HG03378 (cell line): Measurements from ENCODE around the gene TIAM2.
"Not testable (repeated sequence)": the region's sequence is repeated elsewhere in the genome, so short reads cannot be mapped to it uniquely, and the experiment has no call there.

Experiments
- ATAC-seq: cut with Tn5 transposase; IDR thresholded peaks from one replicate; pipeline ENCODE4 v1.9.1; 2021; ENCODE audit warnings: mild to moderate bottlenecking, moderate library complexity; ENCODE audit not compliant: unreplicated experiment

TIAM2 gene

DNA sequence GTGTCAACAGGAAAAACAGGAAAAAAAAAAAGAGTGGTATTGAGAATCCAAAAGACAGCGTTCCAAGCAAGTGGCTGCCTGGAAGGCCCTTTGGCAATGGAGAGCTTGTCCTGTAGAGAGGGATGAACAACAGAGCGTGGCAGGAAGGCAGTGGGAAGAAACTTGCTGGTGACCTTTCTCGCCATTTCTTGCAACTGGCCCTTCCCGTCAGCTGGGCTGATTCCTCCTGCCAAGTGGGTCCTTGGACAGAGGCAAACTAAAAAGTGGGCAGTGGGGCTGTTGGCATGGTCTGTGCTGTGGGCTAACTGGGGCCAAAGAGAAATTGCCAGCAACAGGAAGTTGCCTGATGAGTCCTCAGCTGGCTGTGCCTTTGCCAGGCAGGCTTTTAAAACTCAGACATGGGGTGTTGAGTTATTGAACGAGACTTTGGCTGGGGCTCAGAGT, 224.8 kb downstream of the TIAM2 start:
- ATAC-seq: no peak

DNA sequence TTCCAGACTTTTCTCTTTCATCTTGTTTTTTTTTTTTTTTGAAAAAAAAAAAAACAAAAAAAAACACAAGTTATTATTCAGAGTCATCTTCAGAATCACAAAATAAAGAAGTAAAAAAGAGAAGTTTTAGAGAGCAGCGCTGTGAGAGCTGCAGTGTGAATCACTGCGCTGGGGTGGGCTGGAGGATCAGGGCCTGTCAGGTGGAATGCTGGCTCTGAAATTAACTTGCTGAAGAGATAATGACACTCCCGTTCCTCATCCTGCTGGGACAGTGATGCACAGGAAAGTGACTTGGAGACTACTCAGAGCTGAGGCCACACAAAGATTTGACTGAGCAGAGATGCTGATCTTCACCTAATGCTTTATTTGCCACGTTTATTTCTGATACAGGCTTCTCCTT, 226.0 kb downstream of the TIAM2 start:
- ATAC-seq: no peak

- no peak for ATAC-seq
These were observed 227.4 kb downstream of the TIAM2 start for GRCh38 chr6:155222506-155222905.

- peak; percentile 98 for ATAC-seq
These were observed 228.7 kb downstream of the TIAM2 start for GRCh38 chr6:155223646-155224451.

GRCh38 chr6:155224618-155225017, 229.5 kb downstream of the TIAM2 start:
- ATAC-seq: no peak

GRCh38 chr6:155227046-155227445, 231.9 kb downstream of the TIAM2 start:
- ATAC-seq: no peak

DNA sequence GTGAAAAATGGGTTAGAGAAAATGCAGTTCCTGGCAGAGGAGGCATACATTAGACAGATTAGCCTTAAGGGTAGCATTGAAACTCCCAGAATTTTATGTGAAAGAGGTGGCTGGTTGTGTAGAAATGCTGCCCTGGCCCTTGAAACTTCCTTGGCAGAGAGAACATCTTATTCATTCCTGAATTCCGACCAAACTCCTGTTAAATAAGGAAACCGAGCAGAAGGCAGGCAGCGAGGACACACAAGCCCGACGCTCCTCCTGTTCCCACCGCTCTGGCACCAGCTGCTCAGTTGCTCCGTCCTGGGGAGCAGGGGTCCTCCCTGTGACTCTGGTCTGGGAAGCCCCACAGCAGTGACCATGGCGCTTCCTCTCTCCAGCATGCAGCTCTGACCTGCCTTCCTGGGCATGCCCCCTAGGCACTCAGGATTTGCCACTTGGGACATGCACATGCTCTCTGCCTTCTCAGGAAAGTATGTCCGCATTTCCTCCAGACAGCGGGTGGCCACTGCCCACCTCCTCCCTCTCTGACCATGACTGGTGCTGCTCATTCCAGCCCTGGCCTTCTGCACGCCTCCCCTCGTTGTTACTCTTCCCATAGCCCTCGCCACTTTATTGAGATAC, 233.5 kb downstream of the TIAM2 start:
- ATAC-seq: no peak

- not testable (repeated sequence) for ATAC-seq
These were observed 235.9 kb downstream of the TIAM2 start for GRCh38 chr6:155230975-155231374.

DNA sequence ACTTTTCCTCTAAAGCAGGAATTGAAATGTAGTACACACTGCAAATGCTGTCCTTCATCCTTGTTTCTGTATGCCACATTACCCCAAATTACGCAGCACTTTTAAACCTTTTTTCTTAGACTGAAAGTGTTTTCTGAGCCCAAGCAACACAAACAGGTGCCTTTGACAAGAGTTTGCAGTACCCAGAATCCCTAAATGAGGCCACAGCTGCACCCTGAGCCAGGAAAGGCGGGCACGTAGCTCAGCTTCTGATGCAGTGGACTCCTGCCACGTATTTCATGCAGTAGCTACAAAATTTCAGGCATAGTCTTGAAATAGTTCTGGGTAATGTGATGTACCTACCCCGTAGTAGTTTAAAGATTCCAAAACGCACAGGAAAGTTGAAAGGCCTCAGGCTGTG, 237.7 kb downstream of the TIAM2 start:
- no peak for ATAC-seq

DNA sequence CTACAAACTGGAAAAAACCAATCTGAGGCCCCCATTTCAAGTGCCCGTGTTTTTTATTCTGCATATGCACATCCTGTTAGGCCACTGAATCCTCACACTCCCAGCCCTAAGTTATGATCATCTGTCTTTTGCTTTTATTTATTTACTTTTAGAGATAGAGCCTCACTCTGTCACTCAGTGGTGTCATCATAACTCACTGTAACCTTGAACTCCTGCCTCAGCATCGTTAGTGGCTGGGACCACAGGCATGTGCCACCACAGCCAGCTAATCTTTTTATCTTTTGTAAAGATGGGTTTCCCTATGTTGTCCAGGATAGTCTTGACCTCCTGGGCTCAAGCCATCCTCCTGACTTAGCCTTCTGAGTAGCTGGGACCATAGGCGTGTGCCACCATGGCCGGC, 239.1 kb downstream of the TIAM2 start:
- ATAC-seq: no peak

DNA sequence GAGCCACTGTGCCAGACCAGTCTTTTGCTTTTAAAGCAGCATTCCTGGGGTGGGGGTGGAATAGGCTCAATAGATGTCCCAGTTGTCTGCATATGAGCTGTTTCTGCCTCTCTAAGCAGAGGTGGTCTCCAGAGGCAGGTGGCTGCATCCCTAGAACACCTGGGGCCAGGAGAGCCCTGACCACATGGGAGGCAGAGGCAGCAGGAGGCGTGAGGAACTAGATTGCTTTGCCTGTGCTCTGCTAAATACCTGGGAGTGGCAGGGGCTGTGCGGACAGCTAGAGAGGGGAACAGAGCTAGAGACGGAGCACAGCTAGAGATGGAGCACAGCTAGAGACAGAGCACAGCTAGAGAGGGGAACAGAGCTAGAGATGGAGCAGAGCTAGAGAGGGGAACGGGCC, 239.6 kb downstream of the TIAM2 start:
- no peak for ATAC-seq

- ATAC-seq: no peak
These were observed 240.0 kb downstream of the TIAM2 start for GRCh38 chr6:155235087-155235486.

DNA sequence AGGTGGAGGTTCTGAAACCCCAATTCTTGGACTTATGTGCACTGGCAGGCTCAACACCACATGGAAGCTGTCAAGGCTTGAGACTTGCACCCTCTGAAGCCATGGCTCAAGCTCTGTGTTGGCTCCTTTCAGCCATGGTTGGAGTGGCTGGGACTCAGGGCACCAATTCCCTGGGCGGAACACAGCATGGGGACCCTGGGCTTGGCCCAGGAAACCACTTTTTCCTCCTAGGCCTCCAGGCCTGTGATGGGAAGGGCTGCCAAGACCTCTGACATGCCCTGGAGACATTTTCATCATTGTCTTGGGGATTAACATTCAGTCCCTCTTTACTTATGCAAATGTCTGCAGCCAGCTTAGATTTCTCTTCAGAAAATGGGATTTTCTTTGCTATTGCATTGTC, 242.5 kb downstream of the TIAM2 start:
- no peak for ATAC-seq

DNA sequence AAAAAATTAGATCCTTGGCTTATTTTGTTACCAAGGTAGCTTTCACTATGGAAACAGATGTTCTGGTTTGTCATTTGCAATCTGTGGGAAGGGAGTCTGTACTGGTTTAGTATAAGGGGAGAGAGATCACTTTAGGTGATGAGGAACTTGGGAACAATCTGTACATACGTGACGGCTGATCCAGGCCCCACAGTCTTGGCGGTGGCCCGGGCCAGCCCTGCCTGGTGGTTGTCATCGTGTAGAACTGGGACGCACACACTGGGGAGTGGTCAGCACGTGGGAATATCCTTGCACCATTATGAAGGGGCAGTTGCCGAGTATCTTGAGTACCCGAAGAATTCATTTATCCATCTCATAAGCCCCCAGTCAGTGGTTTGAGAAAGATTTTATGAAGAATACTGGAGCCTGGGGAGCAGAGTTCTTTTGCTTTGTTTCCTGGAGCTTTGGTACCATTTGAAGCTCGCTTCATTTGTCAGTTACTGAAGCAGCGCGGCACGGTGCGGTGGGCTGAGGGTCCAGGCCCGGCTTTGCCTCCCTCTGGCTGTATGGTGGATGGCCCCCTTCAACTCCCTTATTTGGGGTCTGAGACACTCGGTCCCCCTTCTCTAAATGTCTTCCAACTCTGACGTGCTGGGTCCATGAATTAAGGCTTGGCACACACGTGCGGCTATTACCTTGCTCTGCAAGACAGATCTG, 245.9 kb downstream of the TIAM2 start:
- ATAC-seq: no peak

DNA sequence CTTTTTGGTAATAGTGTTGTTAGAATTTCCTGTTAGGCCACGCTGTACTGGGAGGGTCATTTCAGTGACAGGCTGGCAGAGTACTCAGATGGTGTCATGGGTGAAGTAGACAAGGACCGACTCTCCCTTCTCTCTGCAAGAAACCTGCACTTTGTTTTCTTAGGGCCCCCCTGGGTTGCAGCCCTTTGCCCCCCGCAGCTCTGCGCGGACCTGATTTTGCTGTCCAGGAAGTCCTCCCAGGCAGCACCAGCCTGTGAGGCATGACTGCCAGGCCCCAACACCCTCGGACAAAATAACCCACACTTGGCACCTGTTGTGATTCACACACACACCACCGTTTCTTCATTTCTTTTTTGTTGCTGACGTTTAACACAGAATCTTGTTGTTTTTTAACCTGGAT, 246.9 kb downstream of the TIAM2 start:
- no peak for ATAC-seq

DNA sequence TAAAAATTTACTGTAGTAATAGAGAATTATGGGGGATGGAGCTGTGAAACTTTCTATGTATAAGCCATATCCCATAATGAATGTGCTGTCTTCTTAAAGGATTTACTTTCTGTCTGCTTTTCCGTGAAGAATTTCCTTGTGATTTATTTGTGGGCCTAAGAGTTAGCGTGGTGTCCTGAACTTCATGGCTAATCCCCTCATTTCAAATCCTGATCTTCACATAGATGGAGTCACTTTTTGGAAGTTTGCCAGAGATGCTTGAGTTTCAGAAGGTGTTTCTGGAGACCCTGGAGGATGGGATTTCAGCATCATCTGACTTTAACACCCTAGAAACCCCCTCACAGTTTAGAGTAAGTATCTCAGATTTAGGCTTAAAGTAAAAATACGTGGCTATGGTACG, 249.3 kb downstream of the TIAM2 start:
- no peak for ATAC-seq

- no peak for ATAC-seq
These were observed 250.1 kb downstream of the TIAM2 start for GRCh38 chr6:155245193-155245592.

DNA sequence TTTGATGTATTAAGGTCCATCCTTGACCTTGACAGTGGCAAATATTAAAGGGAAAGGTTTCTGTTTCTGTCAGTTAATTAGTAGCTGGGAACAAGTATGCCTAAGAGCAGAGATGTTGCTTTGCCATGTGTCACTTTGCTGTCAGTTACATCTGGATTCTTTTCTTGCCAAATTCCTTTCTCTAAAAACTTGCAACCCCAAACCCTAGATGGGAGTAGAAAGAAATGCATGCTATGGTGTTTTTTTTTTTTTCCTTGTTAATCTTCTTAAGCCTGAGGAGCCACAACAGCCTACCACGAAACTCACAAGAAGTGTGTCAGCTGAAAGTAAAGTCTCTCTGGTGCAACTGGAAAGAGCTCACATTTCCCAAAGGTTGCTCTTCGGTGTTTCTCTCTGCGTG, 250.7 kb downstream of the TIAM2 start:
- ATAC-seq: no peak

- ATAC-seq: no peak
These were observed 251.7 kb downstream of the TIAM2 start for GRCh38 chr6:155246825-155247224.

GRCh38 chr6:155247618-155248007, 252.5 kb downstream of the TIAM2 start:
- ATAC-seq: no peak

DNA sequence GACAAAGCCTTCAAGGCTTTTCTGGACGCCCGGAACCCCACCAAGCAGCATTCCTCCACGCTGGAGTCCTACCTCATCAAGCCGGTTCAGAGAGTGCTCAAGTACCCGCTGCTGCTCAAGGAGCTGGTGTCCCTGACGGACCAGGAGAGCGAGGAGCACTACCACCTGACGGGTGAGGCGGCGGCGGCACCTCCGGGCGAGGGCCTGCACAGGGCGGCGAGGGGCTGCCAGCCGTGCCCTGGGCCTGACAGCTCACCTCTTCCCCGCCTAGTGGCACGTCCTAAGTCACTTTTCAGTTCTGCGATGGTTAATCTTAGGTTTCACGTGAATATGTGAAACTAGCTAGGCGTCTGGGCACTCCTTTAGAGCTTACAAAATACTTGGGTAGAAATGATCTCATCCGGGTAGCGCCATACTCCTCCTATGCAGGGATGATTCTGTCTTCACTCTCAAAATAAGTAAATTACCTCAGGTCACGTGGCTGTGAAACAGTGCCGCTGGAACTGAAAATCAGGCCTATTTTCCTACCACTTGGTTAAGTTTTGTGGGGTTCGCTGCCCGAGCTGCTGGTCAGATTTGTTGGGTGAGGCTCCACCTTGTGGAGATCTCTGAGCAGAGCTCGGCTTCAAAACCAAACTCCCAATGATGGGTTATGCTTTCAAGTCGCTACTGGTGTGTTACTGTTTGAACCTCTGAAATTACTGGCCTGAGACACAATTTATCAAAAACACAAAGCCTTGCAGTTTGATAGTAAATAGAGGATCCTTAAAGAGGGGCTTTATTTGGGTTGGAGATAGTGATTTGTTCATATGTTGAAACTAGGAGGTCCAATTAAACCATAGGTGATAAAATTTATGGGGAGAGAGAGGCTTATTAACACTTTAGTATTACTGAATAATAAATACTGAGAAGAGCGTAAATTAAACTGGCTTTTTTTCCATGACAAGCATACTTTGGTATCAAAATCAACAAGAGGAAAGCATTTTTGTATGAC, 253.2 kb downstream of the TIAM2 start:
- no peak for ATAC-seq
